ENCODE measurements around the gene LYST.

DNA sequence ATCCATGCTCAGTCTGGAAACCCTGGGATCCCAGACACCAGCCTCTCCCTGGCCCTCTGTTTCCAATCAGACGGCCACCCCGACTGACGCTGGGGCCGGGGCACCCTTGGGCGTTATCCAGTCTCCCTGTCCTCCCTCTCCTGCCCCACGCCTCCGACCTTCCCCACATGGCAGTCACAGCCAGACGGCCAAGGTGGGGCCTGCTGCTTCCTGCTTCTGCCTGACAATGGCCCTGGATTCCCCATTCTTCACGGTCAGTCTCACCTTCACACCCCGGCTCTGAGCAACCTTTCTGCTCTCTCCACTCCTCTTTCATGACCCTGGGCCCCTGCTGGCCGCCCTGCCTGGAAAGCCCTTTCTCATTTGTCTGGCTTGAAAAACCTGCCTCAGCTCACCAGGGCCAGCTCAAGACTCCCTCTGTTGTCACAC lies 223.7 kb downstream of the LYST start:
- TF ChIP-seq POLR2A (IDR thresholded peaks at IDR 0.05; ENCODE audit: low read depth, low read length), result no peak
- no peak for TF ChIP-seq TAF1 (IDR thresholded peaks at IDR 0.05; ENCODE audit: borderline replicate concordance, low read depth, low read length)
